NCI-H128 (cell line): ENCODE data around the gene DCAF8L1.
"Not testable (repeated sequence)": the region's sequence is repeated elsewhere in the genome, so short reads cannot be mapped to it uniquely, and the experiment has no call there.

Experiments
- DNase-seq: peaks from one replicate; lab custom pipeline; 2025; ENCODE audit not compliant: unreplicated experiment; lab: John Stamatoyannopoulos, UW

DCAF8L1 gene

DNA sequence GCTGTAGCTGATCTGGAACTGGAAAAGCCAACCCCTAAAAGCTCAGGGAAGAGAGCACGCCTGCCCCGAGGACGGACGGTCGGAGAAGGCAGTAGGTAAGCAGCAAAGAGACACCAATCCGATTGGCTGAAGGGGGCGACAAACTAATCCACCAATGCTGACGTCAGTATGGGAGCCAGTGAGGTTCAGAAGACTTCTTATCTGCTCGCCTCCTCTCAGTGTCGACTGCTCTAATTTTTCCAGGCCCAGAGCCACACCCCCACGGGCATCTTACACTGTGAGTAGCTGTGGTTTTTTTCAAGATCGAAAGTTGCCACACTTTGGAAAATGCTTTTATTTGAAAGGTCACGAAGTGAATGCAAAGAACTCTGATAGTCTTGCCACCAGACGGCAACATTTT, at the start of gene DCAF8L1:
Gene DCAF8L1 (minus strand): TSS at position 101 of the 400 bp plus-strand sequence. CDS start 115 bp downstream, outside the sequence.
- no peak for DNase-seq

- DNase-seq: no peak
Observed at GRCh38 chrX:28022371-28022770, 41.1 kb upstream of the DCAF8L1 start.

DNA sequence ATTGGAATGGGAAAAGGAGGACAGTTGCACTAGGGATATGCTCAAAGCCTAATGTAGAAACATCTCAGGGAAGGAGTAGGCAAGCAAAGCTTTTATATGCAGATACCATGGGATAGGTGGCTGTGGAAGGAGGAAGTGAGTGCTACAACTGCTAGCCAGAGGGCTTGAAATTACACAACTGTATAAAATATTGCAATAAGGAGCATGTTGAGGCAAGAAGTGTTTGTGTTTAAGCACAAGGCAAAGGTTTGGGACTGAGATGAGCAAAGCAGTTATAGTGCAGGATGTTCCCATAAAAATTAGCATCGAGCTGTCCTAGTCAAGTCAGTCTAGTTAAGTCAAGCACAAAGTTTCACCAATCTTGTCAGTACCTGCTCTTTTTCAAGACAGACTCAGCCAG, 35.6 kb upstream of the DCAF8L1 start:
- no peak for DNase-seq

GRCh38 chrX:28015993-28016392, 34.7 kb upstream of the DCAF8L1 start:
- DNase-seq: no peak

DNA sequence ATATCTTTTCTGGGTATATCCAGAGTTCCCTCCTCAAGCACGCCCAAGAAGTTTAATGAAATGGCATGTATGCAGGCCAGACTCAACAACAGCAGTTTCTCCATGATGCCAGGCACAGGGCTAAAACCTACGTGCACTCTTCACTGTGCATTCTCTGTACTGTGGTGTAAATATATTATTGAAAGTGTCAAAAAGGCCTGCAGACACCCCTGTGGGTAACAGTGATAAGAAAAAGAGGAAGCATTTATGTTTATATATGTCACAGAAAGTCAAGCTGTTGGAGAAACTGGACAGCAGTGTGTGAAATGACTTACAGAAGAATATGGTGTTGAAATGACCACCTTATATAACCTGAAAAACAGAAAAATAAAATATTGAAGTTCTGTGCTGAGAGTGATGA, 29.6 kb upstream of the DCAF8L1 start:
- DNase-seq: no peak

DNA sequence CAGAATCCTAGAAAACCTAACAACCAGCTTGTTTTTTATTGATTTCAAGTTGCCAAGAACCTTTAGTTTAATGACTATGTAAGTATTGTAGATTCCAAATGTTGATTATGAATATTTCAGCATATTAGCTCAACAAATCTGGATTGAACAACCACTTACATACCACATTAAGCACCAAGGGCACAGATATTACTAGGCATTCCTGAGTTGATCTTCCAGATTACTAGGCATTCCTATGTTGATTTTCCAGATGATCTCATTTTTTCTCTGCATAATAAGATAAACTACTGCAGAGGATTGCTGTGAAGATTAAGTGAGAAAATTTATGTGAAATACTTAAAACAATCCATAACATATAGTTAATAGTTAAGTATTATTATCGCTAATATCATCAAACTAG, 17.4 kb upstream of the DCAF8L1 start:
- DNase-seq: no peak

GRCh38 chrX:27997622-27998021, 16.4 kb upstream of the DCAF8L1 start:
- DNase-seq: no peak

- no peak for DNase-seq
Observed at GRCh38 chrX:27996132-27996531, 14.9 kb upstream of the DCAF8L1 start.

- DNase-seq: no peak
Observed at GRCh38 chrX:27995611-27996010, 14.4 kb upstream of the DCAF8L1 start.

DNA sequence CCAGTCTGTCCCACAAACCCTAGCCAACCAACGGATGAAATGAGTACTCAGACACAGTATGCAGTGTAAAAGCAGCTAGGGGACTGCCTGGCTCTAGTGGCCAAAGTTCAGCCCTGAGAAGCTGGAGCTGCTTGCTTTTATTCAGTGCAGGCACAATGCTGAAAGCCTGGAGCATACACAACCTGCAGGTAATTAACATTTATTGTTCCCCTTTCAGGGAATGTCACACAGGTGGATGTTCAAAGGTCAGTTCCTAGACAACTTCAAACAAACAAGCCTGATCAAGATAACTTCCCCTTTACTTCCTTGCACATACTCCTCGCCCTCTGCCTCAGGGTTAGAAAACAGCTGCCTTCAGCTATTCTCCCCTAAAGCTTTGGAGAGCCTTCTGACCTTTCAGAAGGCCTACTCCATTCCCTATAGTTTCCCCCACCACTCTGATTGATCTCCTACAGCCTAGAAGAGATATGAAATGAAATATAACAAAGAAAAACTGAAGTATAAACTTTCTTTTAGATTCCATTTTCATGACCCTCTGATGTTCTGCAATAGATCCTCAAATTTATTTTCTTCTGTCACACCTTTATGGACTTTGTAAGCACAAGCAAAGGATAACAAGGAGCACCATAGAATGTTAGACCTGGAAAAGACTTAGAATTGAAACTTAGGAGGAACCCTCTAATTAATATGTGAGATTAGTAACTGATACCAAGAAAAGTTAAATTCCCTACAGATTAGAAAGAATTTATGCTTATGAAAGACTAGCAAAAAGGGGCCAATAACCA, 6.8 kb upstream of the DCAF8L1 start:
- no peak for DNase-seq

- DNase-seq: not testable (repeated sequence)
Observed at GRCh38 chrX:27976934-27977333, 4.3 kb downstream of the DCAF8L1 start.

- DNase-seq: no peak
Observed at GRCh38 chrX:27976284-27976683, 5.0 kb downstream of the DCAF8L1 start.

GRCh38 chrX:27968878-27969277, 12.4 kb downstream of the DCAF8L1 start:
- DNase-seq: no peak

GRCh38 chrX:27968352-27968751, 12.9 kb downstream of the DCAF8L1 start:
- no peak for DNase-seq

- no peak for DNase-seq
Observed at GRCh38 chrX:27966955-27967354, 14.3 kb downstream of the DCAF8L1 start.

DNA sequence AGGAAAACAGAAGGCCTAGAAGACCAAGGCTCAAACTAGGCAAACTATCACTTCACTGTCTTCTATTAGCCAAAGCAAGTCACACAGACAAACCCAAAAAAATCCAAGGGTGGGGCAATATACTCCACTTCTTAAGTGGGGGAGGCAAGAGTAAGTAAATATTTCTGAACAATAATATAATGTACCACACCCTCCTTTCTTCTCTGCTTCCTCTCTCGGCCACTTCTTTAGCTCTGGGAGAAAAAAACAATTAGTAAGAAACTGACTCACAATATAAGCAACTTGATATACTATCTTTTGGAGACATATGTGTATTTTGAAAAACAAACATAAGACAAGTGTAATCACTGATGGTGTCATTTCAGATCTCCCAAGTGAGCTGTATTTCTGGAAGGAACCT, 14.8 kb downstream of the DCAF8L1 start:
- DNase-seq: no peak

DNA sequence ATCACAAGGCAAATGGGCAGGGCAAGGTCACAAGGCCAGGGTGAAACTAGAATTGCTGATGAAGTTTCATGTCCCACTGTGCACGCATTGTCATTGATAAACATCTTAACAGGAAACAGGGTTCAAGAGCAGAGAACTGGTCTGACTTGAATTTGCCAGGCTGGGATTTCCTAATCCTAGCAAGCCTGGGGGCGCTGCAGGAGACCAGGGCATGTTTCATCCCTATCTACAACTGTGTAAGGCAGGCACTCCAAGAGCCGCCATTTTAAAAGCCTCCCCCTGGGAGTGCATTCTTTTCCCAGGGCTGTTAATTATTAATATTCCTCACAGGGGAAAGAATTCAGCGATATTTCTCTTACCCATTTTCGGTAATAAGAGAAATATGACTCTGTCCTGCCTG, 15.9 kb downstream of the DCAF8L1 start:
- DNase-seq: not testable (repeated sequence)

DNA sequence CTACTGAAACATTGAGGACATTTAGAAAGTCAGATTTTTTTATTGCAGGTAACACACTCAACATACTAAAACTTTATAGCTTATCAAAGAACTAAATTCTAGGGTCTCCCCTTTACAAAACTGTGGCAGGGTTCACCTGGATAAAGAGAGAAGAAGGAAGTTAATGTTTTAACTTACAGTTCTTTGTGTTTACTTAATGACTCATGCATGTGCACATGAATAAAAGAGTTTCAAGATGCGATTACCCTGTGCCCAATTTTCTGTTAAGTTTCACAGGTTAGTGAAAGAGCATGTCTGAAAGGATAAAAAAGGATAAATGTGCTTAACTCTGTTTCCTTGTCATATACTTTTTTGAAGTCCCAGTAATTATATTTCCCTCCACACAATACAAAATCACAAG, 16.8 kb downstream of the DCAF8L1 start:
- no peak for DNase-seq

- not testable (repeated sequence) for DNase-seq
Observed at GRCh38 chrX:27960410-27960809, 20.8 kb downstream of the DCAF8L1 start.

DNA sequence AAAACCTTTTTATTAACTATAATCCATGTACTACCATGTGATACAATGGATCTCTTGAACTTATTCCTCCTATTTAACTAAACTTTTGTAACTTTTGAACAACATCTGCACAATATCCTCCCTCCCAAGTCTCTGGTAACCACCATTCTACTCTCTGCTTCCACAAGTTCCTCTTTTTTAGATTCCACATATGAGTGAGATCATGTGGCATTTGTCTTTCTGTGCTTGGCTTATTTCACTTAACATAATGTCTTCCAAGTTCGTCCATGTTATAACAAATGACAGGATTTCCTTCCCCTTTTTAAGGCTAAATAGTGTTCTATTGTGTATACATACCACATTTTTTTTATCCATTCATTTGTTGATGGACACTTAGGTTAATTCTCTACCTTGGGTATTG, 28.1 kb downstream of the DCAF8L1 start:
- no peak for DNase-seq

DNA sequence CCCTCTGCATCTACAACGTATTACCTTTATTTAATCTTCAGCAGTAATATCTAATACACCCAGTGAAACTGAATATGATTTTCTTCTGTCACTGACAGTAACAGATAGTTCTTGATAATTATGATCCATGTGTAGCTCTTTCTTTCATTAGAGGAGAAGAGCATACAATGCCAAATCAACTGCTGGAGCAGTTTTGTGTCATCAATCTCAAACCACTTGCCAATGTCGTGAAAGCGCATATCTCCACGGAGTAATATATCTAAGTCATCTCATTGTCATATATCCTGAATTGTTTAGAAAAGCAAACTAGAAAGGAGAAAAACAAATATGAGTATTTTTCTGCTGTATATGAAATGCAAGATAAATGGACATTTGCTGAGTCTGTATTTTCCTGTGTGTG, 47.9 kb downstream of the DCAF8L1 start:
- no peak for DNase-seq
